ENCODE results near the gene SNX6. TPM values are rescaled to one million over a fixed set of nuclear protein-coding genes. Genes with fewer than 3 reads are reported as not detected.
"Not testable (repeated sequence)": the region's sequence is repeated elsewhere in the genome, so short reads cannot be mapped to it uniquely, and the experiment has no call there.

Gene SNX6
- total RNA-seq, 1 donor from 2014 or later = 62.5 TPM

DNA sequence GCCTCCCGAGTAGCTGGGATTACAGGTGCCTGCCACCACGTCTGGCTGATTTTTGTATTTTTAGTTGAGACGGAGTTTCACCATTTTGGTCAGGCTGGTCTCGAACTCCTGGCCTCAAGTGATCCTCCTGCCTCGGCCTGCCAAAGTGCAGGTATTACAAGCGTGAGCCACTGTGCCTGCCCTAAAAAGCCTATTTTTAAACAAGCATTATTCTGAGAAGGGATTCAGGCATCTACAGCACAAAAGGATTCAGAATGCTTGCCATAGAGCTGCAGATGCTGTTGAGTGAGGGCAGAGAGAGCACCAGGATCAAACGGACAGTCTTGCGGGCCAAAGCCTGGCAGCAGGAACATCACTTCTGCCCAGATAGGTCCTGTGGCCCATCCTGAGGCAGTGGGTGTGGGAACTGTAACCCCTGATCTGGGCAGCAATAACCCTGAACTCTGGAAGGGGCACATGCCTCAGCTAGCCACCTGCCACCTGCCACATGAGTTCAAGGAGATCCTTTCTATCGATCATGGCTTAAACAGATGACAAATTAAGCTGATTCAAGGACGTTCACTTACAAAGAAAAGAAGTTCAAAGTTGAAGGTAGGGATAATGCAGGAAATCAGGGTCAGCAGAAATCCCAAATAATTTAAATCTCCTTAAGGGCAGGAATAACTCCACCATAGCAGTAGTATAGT, 16.8 kb upstream of the SNX6 start:
- H3K4me3 Mint-ChIP-seq = no peak overlapping the region
- H3K4me1 Mint-ChIP-seq = no peaks in the 10 kb centered on the region
- no peak overlapping the region for H3K27ac Mint-ChIP-seq
- H3K27me3 Mint-ChIP-seq (ENCODE audit: low read depth) = no peaks in the 10 kb centered on the region
- H3K36me3 Mint-ChIP-seq = no peaks in the 10 kb centered on the region
- no peak for DNase-seq (ENCODE audit: low spot score in 2 of 2, unreplicated experiment in 2 of 2)
- TF ChIP-seq, protein P1, sequence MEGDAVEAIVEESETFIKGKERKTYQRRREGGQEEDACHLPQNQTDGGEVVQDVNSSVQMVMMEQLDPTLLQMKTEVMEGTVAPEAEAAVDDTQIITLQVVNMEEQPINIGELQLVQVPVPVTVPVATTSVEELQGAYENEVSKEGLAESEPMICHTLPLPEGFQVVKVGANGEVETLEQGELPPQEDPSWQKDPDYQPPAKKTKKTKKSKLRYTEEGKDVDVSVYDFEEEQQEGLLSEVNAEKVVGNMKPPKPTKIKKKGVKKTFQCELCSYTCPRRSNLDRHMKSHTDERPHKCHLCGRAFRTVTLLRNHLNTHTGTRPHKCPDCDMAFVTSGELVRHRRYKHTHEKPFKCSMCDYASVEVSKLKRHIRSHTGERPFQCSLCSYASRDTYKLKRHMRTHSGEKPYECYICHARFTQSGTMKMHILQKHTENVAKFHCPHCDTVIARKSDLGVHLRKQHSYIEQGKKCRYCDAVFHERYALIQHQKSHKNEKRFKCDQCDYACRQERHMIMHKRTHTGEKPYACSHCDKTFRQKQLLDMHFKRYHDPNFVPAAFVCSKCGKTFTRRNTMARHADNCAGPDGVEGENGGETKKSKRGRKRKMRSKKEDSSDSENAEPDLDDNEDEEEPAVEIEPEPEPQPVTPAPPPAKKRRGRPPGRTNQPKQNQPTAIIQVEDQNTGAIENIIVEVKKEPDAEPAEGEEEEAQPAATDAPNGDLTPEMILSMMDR (IDR thresholded peaks at IDR 0.05; ENCODE audit: unreplicated experiment) = no peak
- peaks cover 12% of the 10 kb centered on the region for H3K9me3 Mint-ChIP-seq

DNA sequence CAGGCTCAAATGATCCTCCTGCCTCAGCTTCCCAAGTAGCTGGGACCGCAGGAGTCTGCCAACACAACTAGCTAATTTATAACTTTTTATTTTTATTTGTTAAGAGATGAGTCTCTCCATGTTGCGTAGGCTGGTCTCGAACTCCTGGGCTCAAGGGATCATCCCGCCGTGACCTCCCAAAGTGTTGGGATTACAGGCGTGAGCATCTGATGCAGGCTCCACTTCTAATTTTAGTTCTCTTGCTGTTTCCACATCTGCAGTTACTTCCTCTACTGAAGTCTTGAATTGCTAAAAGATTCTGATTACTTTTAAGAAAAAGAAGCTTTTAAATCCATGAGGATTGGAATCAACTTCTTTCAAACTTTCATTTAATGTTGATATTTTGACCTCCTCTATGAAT, 13.4 kb upstream of the SNX6 start:
- Mint-ChIP-seq H3K9me3 (no peaks in the 10 kb centered on the region), H3K27ac (no peak overlapping the region), H3K4me3 (no peak overlapping the region), H3K4me1 (no peaks in the 10 kb centered on the region), H3K27me3 (ENCODE audit: low read depth) (no peaks in the 10 kb centered on the region), H3K36me3 (no peaks in the 10 kb centered on the region)
- TF ChIP-seq, protein P1 (IDR thresholded peaks at IDR 0.05; ENCODE audit: unreplicated experiment) = no peak
- DNase-seq (ENCODE audit: low spot score in 2 of 2, unreplicated experiment in 2 of 2) = no peak

DNA sequence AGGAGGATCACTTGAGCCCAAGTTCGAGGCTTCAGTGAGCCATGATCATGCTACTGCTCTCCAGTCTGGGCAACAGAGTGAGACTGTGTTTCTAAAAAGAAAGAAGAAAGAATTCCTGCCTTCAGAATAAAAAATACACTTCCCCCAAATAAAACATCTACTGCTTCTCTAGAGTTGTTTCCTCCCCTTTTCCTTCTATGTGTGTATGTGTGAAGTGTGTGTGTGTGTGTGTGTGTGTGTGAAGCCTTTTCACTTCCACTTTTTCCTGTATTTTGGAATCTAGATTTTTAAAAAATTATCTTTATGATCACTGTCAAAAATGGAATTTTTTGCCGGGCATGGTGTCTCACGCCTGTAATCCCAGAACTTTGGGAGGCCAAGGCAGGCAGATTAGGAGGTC, 12.6 kb upstream of the SNX6 start:
- DNase-seq (ENCODE audit: low spot score in 2 of 2, unreplicated experiment in 2 of 2) = no peak
- Mint-ChIP-seq H3K27ac (no peak overlapping the region), H3K4me3 (no peak overlapping the region), H3K36me3 (no peaks in the 10 kb centered on the region), H3K27me3 (ENCODE audit: low read depth) (no peaks in the 10 kb centered on the region), H3K9me3 (no peaks in the 10 kb centered on the region), H3K4me1 (no peaks in the 10 kb centered on the region)
- TF ChIP-seq, protein P1 (IDR thresholded peaks at IDR 0.05; ENCODE audit: unreplicated experiment) = no peak

DNA sequence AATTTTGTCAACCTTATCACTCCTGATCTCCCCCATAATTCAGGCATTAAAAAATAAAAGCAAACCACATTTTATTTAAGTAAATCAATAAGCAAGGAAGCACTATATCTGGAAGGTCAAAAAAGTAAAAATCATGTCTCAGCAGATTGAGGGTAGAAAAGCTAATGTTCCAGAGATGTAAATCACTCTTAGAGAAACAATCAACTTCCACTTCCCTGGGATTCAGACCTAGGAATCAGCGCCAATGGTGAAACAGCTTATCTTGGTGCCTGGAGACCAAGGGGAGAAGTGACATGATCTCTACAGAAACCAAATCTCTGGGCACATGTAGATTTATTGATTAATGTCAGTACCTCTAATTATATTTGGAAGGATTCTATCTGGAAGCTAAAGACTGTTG, 10.9 kb upstream of the SNX6 start:
- DNase-seq (ENCODE audit: low spot score in 2 of 2, unreplicated experiment in 2 of 2) = no peak
- H3K36me3 Mint-ChIP-seq = no peaks in the 10 kb centered on the region
- H3K27me3 Mint-ChIP-seq (ENCODE audit: low read depth) = no peaks in the 10 kb centered on the region
- H3K9me3 Mint-ChIP-seq = no peaks in the 10 kb centered on the region
- H3K4me3 Mint-ChIP-seq = no peak overlapping the region
- H3K4me1 Mint-ChIP-seq = no peaks in the 10 kb centered on the region
- TF ChIP-seq, protein P1 (IDR thresholded peaks at IDR 0.05; ENCODE audit: unreplicated experiment) = no peak
- H3K27ac Mint-ChIP-seq = no peak overlapping the region

DNA sequence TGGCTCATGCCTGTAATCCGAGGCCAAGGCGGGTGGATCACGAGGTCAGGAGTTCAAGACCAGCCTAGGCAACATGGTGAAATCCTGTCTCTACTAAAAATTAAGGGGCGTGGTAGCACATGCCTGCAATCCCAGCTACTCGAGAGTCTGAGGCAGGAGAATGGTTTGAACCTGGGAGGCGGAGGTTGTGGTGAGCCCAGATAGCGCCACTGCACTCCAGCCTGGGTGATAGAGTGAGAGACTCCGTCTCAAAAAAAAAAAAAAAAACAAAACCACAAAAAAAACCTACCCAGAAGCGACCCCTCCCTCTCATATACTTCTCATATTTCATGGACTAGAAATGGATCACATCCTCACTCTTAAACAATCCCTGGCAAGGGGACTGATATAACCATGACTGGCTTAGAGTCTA, 4.4 kb upstream of the SNX6 start:
- H3K9me3 Mint-ChIP-seq; H3K4me1 Mint-ChIP-seq; H3K27me3 Mint-ChIP-seq (ENCODE audit: low read depth); DNase-seq (ENCODE audit: low spot score in 2 of 2, unreplicated experiment in 2 of 2); H3K27ac Mint-ChIP-seq; H3K36me3 Mint-ChIP-seq; H3K4me3 Mint-ChIP-seq: not testable (repeated sequence)

DNA sequence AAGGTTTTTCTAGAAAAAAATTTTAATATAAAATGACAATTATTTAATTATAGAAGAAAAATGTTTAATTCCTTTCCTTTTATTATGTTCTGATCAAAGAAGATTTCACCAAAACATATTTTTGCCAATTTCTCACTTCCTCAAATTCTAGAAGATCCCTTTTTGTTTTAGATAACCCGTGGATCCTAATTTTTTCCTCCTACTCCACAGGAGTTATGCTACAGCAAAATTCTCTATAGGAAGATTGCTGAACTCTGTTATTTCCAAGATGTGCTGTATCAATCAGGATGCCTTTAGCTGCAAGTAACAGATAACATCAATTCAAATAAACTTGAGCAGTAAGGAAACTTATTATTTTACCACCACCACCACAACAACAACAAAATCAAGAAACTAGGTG, 3.8 kb upstream of the SNX6 start:
- Mint-ChIP-seq H3K4me3 (no peak overlapping the region), H3K27ac (no peak overlapping the region), H3K27me3 (ENCODE audit: low read depth) (no peaks in the 10 kb centered on the region), H3K4me1 (peaks cover 6% of the 10 kb centered on the region), H3K9me3 (peaks cover 5% of the 10 kb centered on the region), H3K36me3 (no peaks in the 10 kb centered on the region)
- TF ChIP-seq, protein P1 (IDR thresholded peaks at IDR 0.05; ENCODE audit: unreplicated experiment) = no peak
- DNase-seq (ENCODE audit: low spot score in 2 of 2, unreplicated experiment in 2 of 2) = no peak

All from mesothelial cell of epicardium (in vitro differentiated cells).